Uterus (tissue), 2 donors: ENCODE results near the gene SLC38A11.

ENCODE experiments used
- POLR2A ChIP-seq, 2 donors: fragments of 450-650 bp; IDR thresholded peaks; one replicate each; pipeline ENCODE4 v1.6.1; 2016; ENCODE audit warnings: antibody characterized with exemption in 2 of 2, mild to moderate bottlenecking in 1 of 2, moderate library complexity in 1 of 2
- TF ChIP-seq, protein P1 (sequence below), 4 experiments: fragments of 200-600 bp in 2 of 4; fragments of 450-650 bp in 2 of 4; sonication (generic) in 2 of 4; IDR thresholded peaks; one replicate each; pipeline ENCODE4 v1.5.1; 2016 to 2019; ENCODE audit warnings: antibody characterized with exemption in 4 of 4, mild to moderate bottlenecking in 2 of 4, moderate library complexity in 1 of 4

DNA sequence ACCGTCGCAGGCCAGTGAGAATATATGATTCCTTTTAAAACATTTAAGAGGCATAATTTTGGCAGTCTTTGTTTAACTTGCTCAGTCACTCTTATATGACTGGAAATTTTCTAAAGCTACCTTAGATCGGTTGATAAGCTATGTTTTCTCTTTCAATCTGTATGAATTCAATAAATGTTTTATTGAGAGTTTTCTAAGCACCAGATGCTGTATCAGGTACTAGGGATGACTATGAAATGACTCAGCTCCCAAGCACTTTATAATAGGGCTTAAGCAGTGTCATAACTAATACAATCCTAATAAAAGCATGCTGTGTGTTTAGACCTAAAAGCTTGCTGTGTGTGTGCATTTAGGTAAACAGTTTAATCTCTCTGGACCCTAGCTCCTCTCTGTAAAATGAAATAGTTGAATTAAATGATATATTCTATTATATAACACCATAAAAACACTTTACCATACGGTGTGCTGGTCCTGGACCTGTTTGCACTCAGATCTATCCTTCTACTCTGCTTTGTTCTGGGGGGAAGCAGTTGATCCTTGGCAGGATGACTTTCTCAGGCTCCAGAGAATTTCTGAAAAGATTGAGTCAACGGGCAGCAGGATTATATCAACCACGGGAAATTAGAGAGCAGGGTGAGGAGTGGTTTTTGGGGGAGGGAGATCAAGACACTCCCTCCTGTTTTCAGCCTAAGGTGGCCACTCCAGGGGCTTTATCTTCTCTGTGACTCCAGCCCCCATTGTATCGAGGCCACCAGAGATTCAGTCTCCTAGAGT, 26.1 kb upstream of the SLC38A11 start:
- TF ChIP-seq, protein P1, sequence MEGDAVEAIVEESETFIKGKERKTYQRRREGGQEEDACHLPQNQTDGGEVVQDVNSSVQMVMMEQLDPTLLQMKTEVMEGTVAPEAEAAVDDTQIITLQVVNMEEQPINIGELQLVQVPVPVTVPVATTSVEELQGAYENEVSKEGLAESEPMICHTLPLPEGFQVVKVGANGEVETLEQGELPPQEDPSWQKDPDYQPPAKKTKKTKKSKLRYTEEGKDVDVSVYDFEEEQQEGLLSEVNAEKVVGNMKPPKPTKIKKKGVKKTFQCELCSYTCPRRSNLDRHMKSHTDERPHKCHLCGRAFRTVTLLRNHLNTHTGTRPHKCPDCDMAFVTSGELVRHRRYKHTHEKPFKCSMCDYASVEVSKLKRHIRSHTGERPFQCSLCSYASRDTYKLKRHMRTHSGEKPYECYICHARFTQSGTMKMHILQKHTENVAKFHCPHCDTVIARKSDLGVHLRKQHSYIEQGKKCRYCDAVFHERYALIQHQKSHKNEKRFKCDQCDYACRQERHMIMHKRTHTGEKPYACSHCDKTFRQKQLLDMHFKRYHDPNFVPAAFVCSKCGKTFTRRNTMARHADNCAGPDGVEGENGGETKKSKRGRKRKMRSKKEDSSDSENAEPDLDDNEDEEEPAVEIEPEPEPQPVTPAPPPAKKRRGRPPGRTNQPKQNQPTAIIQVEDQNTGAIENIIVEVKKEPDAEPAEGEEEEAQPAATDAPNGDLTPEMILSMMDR (IDR thresholded peaks at IDR 0.05), result no peak
- TF ChIP-seq POLR2A (IDR thresholded peaks at IDR 0.05), result no peak
